HEK293 (cell line): ENCODE data around the gene SLC6A6.
A peak's percentile ranks its signal among the peaks of the same experiment; 100 is the strongest.

Experiments
- CTCF ChIA-PET: fragments of 350-600 bp; formaldehyde crosslinking; extraction: SDS; loops from one replicate; lab custom pipeline; 2021; ENCODE audit warnings: antibody characterized with exemption; lab: Yijun Ruan, JAX
- POLR2A ChIA-PET: fragments of 300-600 bp; formaldehyde crosslinking; extraction: SDS; loops from one replicate; lab custom pipeline; 2020; ENCODE audit warnings: antibody characterized with exemption, inconsistent platforms; lab: Yijun Ruan, JAX
- H3K27ac ChIP-seq: fragments of 200-500 bp; sonication (Bioruptor generic); 2 replicates; pipeline ENCODE4 v1.5.1; 2014; ENCODE audit warnings: low read depth, low read length, control low read depth, inconsistent platforms; ENCODE audit errors: extremely low read depth
- H3K36me3 ChIP-seq, 2 experiments: fragments of 200-500 bp in 1 of 2; sonication (Bioruptor generic) in 1 of 2; 1 replicate in 1 of 2; 2 replicates in 1 of 2; pipeline ENCODE4 v1.5.1; 2014 to 2017; ENCODE audit warnings: inconsistent platforms in 2 of 2, low read length in 2 of 2; ENCODE audit not compliant: control insufficient read depth in 2 of 2, insufficient read depth in 1 of 2
- H3K4me1 ChIP-seq: fragments of 200-500 bp; sonication (Bioruptor generic); 2 replicates; pipeline ENCODE4 v1.5.1; 2014; ENCODE audit warnings: mild to moderate bottlenecking, low read length, inconsistent platforms; ENCODE audit not compliant: control insufficient read depth, insufficient read depth
- H3K4me3 ChIP-seq: 2 replicates; pipeline ENCODE4 v1.5.1; 2011; ENCODE audit warnings: low read depth, mild to moderate bottlenecking, control low read depth, low read length, moderate library complexity
- H3K9me3 ChIP-seq: fragments of 200-500 bp; sonication (Bioruptor generic); 2 replicates; pipeline ENCODE4 v1.5.1; 2014; ENCODE audit warnings: low read depth, low read length, inconsistent platforms; ENCODE audit not compliant: control insufficient read depth, insufficient read depth
- GLIS2 ChIP-seq: fragments of 450-650 bp; formaldehyde crosslinking; IDR thresholded peaks from 2 replicates; pipeline ENCODE4 v1.5.1; 2016; ENCODE audit warnings: missing biosample characterization, missing genetic modification characterization
- HOXC10 ChIP-seq: sonication (generic); formaldehyde crosslinking; IDR thresholded peaks from 2 replicates; pipeline ENCODE4 v1.8.1; 2023; ENCODE audit warnings: mild to moderate bottlenecking, missing genetic modification reagents
- KLF1 ChIP-seq: fragments of 450-650 bp; formaldehyde crosslinking; IDR thresholded peaks from 2 replicates; pipeline ENCODE4 v1.5.1; 2016; ENCODE audit warnings: missing biosample characterization, missing genetic modification characterization
- SCRT2 ChIP-seq: fragments of 450-650 bp; formaldehyde crosslinking; IDR thresholded peaks from 2 replicates; pipeline ENCODE4 v1.5.1; 2016; ENCODE audit warnings: missing biosample characterization, missing genetic modification characterization
- SP7 ChIP-seq: fragments of 450-650 bp; formaldehyde crosslinking; IDR thresholded peaks from 2 replicates; pipeline ENCODE4 v1.5.1; 2016; ENCODE audit warnings: missing biosample characterization, missing genetic modification characterization
- ZBTB17 ChIP-seq: fragments of 450-650 bp; formaldehyde crosslinking; IDR thresholded peaks from 2 replicates; pipeline ENCODE4 v1.5.1; 2016; ENCODE audit warnings: missing biosample characterization, missing genetic modification characterization
- ZBTB7A ChIP-seq: fragments of 450-650 bp; formaldehyde crosslinking; IDR thresholded peaks from 2 replicates; pipeline ENCODE4 v1.5.1; 2016; ENCODE audit warnings: low read depth, missing biosample characterization, missing genetic modification characterization
- ZIC2 ChIP-seq: fragments of 450-650 bp; formaldehyde crosslinking; IDR thresholded peaks from 2 replicates; pipeline ENCODE4 v1.5.1; 2016; ENCODE audit warnings: missing biosample characterization, missing genetic modification characterization
- ZNF184 ChIP-seq: fragments of 450-650 bp; IDR thresholded peaks from 2 replicates; pipeline ENCODE4 v1.5.1; 2018; ENCODE audit warnings: missing biosample characterization, mild to moderate bottlenecking, missing genetic modification characterization
- ZNF223 ChIP-seq: fragments of 450-650 bp; formaldehyde crosslinking; IDR thresholded peaks from 2 replicates; pipeline ENCODE4 v1.5.1; 2016; ENCODE audit warnings: missing biosample characterization, missing genetic modification characterization
- ZNF23 ChIP-seq: fragments of 450-650 bp; formaldehyde crosslinking; IDR thresholded peaks from 2 replicates; pipeline ENCODE4 v1.5.1; 2016; ENCODE audit warnings: missing biosample characterization, missing genetic modification characterization, borderline replicate concordance
- ZNF274 ChIP-seq, 2 experiments: fragments of 200-500 bp in 1 of 2; fragments of 450-650 bp in 1 of 2; sonication (Bioruptor generic) in 1 of 2; formaldehyde crosslinking in 1 of 2; IDR thresholded peaks; 2 replicates each; pipeline versions ENCODE4 v1.5.1 to v1.6.1; 2014 to 2016; ENCODE audit warnings: borderline replicate concordance in 1 of 2, inconsistent platforms in 1 of 2, low read length in 1 of 2, missing biosample characterization in 1 of 2, missing genetic modification characterization in 1 of 2
- ZNF416 ChIP-seq: fragments of 450-650 bp; formaldehyde crosslinking; IDR thresholded peaks from 2 replicates; pipeline ENCODE4 v1.5.1; 2016; ENCODE audit warnings: missing biosample characterization, missing genetic modification characterization
- ZNF510 ChIP-seq: fragments of 450-650 bp; formaldehyde crosslinking; IDR thresholded peaks from 2 replicates; pipeline ENCODE4 v1.5.1; 2018; ENCODE audit warnings: mild to moderate bottlenecking, missing genetic modification characterization, missing biosample characterization; ENCODE audit not compliant: insufficient replicate concordance
- ZNF529 ChIP-seq: fragments of 450-650 bp; formaldehyde crosslinking; IDR thresholded peaks from 2 replicates; pipeline ENCODE4 v1.5.1; 2017; ENCODE audit warnings: missing genetic modification characterization, missing biosample characterization; ENCODE audit not compliant: insufficient replicate concordance
- ZNF544 ChIP-seq: fragments of 450-650 bp; formaldehyde crosslinking; IDR thresholded peaks from 2 replicates; pipeline ENCODE4 v1.5.0; 2017; ENCODE audit warnings: missing biosample characterization, missing genetic modification characterization
- ZNF654 ChIP-seq: fragments of 450-650 bp; formaldehyde crosslinking; IDR thresholded peaks from 2 replicates; pipeline ENCODE4 v1.5.1; 2016; ENCODE audit warnings: low read depth, missing biosample characterization, missing genetic modification characterization
- ZNF670 ChIP-seq: fragments of 450-650 bp; formaldehyde crosslinking; IDR thresholded peaks from 2 replicates; pipeline ENCODE4 v1.5.1; 2016; ENCODE audit warnings: missing biosample characterization, missing genetic modification characterization, low read depth
- TF ChIP-seq, protein P1 (sequence below): fragments of 450-650 bp; formaldehyde crosslinking; IDR thresholded peaks from 2 replicates; pipeline ENCODE4 v1.5.1; 2016; ENCODE audit warnings: missing biosample characterization, missing genetic modification characterization
- TF ChIP-seq, protein P2 (sequence below): fragments of 450-650 bp; formaldehyde crosslinking; IDR thresholded peaks from 2 replicates; pipeline ENCODE4 v1.5.1; 2016; ENCODE audit warnings: missing biosample characterization, missing genetic modification characterization, low read depth
- TF ChIP-seq, protein P3 (sequence below): fragments of 450-650 bp; formaldehyde crosslinking; IDR thresholded peaks from 2 replicates; pipeline ENCODE4 v1.5.1; 2016; ENCODE audit warnings: missing biosample characterization, missing genetic modification characterization

SLC6A6 gene

DNA sequence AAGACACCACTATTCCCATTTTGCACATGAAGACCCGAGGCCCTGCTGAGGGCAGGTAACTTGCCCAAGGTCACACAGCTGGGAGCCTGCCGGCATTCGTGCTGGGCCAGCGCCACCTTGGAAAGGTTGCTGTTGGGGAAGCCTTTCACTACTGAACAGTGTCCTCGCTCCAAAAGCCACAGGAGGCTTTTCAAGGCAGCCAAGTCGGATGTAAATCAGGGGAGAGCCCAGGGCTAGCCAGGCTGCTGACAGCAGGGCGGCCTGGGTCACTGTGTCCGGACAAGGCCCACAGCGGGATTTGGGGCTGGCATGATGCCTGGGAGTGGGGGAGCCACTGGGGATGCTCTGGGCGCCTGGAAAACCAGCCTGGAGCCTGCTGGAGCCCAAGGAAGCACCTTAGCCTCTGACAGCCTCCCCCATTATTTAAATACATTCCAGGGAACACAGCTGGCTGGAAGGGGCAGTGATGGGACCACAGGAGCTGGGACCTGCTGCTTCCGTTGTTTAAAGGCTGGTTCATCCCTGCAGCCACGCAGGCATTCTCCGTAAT is 10.5 kb downstream of the SLC6A6 start:
- CTCF ChIA-PET = interaction anchor here (0.6 to 0.9 kb wide), 2 partner anchors 48 to 365 kb away, joined by 3 to 5 read pairs; no protein-coding TSS in a partner anchor
- peaks cover 8% of the 10 kb centered on the region for H3K4me1 ChIP-seq
- H3K27ac ChIP-seq = no peak overlapping the region
- no peaks in the 10 kb centered on the region for H3K9me3 ChIP-seq
- POLR2A ChIA-PET = no interaction called here
- TF ChIP-seq ZNF223 (tag by site-specific recombination) (peak; percentile 42; the same call in 1 of the 2 replicates), ZIC2 (tag by site-specific recombination) (peak; percentile 81), SP7 (tag by site-specific recombination) (no peak)
- TF ChIP-seq, protein P1, sequence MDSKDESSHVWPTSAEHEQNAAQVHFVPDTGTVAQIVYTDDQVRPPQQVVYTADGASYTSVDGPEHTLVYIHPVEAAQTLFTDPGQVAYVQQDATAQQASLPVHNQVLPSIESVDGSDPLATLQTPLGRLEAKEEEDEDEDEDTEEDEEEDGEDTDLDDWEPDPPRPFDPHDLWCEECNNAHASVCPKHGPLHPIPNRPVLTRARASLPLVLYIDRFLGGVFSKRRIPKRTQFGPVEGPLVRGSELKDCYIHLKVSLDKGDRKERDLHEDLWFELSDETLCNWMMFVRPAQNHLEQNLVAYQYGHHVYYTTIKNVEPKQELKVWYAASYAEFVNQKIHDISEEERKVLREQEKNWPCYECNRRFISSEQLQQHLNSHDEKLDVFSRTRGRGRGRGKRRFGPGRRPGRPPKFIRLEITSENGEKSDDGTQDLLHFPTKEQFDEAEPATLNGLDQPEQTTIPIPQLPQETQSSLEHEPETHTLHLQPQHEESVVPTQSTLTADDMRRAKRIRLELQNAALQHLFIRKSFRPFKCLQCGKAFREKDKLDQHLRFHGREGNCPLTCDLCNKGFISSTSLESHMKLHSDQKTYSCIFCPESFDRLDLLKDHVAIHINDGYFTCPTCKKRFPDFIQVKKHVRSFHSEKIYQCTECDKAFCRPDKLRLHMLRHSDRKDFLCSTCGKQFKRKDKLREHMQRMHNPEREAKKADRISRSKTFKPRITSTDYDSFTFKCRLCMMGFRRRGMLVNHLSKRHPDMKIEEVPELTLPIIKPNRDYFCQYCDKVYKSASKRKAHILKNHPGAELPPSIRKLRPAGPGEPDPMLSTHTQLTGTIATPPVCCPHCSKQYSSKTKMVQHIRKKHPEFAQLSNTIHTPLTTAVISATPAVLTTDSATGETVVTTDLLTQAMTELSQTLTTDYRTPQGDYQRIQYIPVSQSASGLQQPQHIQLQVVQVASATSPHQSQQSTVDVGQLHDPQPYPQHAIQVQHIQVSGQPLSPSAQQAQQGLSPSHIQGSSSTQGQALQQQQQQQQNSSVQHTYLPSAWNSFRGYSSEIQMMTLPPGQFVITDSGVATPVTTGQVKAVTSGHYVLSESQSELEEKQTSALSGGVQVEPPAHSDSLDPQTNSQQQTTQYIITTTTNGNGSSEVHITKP (tag by site-specific recombination) = no peak
- no peak overlapping the region for H3K4me3 ChIP-seq
- peaks cover 0 to 10% of the 10 kb centered on the region in 2 experiments; a peak in 2 of 3 replicates for H3K36me3 ChIP-seq

DNA sequence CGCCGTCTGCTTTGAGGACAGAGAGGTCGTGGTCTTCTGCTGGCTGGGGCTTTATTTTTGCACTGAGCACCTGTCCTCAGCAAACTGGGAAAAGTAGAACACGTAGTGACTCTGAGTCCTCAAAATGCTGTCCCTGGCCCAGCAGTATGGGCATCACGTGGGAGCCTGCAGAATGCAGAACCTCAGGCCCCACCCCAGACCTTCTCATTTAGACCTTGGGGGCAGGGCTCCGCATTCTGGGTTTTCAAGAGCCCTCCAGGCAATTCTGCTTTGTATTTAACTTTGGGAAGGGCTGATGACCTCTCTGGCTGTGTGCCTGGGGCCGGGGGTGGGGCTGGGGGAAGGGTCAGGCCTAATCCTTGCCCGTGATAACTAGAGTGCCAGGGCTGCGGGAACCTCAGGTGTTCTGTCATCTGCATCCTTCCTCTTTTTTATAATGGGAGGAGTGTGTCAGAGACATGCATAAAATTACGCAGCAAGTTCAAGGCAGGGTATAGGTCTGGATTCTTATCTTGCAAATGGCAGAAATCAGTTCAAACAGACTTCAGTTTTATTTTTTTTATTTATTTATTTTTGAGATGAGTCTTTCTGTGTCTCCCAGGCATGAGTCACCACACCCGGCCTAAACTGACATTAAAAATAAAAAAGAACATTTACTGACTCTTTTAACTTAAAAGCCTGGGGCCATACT is 11.1 kb downstream of the SLC6A6 start:
- H3K9me3 ChIP-seq = no peaks in the 10 kb centered on the region
- peaks cover 0 to 10% of the 10 kb centered on the region in 2 experiments; a peak in 2 of 3 replicates for H3K36me3 ChIP-seq
- H3K4me1 ChIP-seq = peaks cover 8% of the 10 kb centered on the region
- CTCF ChIA-PET = interaction anchor here (1.0 kb wide), 1 partner anchor 10 kb away, joined by 4 read pairs; no protein-coding TSS in a partner anchor
- TF ChIP-seq KLF1 (tag by site-specific recombination) = no peak
- TF ChIP-seq ZBTB7A (tag by site-specific recombination) = no peak
- TF ChIP-seq ZNF184 (tag by site-specific recombination) = 0 out of 2 replicates have a peak, but pooled peaks have one; percentile 32
- POLR2A ChIA-PET = no interaction called here
- H3K27ac ChIP-seq = no peak overlapping the region
- no peak overlapping the region for H3K4me3 ChIP-seq

DNA sequence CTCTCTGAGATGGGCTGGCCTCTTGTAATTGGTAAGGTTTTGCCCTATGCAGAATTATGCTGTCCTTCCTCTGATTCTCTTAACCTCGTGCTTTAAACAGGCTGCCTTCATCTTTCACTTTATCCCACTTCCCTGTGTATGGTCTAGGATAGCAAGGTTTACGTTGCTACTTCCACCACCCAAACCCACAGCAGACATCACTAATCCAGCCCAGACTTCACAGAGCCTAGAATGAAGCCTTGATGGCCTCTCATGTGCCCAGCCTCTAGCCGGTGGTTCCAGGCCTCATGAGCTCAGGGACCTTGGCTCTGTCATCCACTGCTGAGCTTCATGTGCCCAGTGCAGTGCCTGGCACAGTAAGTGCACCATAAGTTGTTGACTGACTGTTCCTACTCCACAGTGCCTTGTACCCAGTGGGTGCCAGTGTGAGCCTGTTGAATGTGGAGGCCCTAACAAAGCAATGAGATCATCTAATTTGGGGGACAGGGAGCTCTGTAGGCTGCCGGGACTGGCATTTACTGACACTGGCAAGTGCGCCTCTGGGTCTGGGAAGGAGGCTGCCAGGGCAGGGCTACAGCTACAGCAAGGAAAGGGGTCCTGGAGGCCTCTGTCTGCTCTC is 12.5 kb downstream of the SLC6A6 start:
- no peaks in the 10 kb centered on the region for H3K9me3 ChIP-seq
- peaks cover 8% of the 10 kb centered on the region for H3K4me1 ChIP-seq
- no peak overlapping the region for H3K4me3 ChIP-seq
- H3K27ac ChIP-seq = no peak overlapping the region
- peaks cover 0 to 10% of the 10 kb centered on the region in 2 experiments; a peak in 2 of 3 replicates for H3K36me3 ChIP-seq
- POLR2A ChIA-PET = interaction anchor here (0.7 to 1.8 kb wide), 2 partner anchors 13 to 38 kb away, joined by 4 to 7 read pairs; partner anchors contain the start of gene SLC6A6
- CTCF ChIA-PET = interaction anchor here (0.8 to 1.4 kb wide), 3 partner anchors 9 to 17 kb away, joined by 3 to 6 read pairs (median 4); no protein-coding TSS in a partner anchor
- no peak for TF ChIP-seq ZNF416 (tag by site-specific recombination)
- TF ChIP-seq ZNF654 (tag by site-specific recombination) = no peak
- no peak for TF ChIP-seq ZNF510 (tag by site-specific recombination)
- TF ChIP-seq ZNF274 (IDR thresholded peaks at IDR 0.05; ENCODE audit: low read length) = no peak
- TF ChIP-seq ZNF274 (tag by site-specific recombination; IDR thresholded peaks at IDR 0.05; ENCODE audit: borderline replicate concordance) = no peak
- TF ChIP-seq ZBTB17 (tag by site-specific recombination) = peak; percentile 79
- TF ChIP-seq SCRT2 (tag by site-specific recombination) = peak; percentile 60; the same call in 1 of the 2 replicates
- TF ChIP-seq, protein P2, sequence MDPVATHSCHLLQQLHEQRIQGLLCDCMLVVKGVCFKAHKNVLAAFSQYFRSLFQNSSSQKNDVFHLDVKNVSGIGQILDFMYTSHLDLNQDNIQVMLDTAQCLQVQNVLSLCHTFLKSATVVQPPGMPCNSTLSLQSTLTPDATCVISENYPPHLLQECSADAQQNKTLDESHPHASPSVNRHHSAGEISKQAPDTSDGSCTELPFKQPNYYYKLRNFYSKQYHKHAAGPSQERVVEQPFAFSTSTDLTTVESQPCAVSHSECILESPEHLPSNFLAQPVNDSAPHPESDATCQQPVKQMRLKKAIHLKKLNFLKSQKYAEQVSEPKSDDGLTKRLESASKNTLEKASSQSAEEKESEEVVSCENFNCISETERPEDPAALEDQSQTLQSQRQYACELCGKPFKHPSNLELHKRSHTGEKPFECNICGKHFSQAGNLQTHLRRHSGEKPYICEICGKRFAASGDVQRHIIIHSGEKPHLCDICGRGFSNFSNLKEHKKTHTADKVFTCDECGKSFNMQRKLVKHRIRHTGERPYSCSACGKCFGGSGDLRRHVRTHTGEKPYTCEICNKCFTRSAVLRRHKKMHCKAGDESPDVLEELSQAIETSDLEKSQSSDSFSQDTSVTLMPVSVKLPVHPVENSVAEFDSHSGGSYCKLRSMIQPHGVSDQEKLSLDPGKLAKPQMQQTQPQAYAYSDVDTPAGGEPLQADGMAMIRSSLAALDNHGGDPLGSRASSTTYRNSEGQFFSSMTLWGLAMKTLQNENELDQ (tag by site-specific recombination) = no peak
- no peak for TF ChIP-seq GLIS2 (tag by site-specific recombination)
- TF ChIP-seq HOXC10 (CRISPR knock-in tag) = no peak
- TF ChIP-seq ZNF23 (tag by site-specific recombination) = peak; percentile 96
- TF ChIP-seq ZNF544 (tag by site-specific recombination) = no peak
- TF ChIP-seq, protein P3, sequence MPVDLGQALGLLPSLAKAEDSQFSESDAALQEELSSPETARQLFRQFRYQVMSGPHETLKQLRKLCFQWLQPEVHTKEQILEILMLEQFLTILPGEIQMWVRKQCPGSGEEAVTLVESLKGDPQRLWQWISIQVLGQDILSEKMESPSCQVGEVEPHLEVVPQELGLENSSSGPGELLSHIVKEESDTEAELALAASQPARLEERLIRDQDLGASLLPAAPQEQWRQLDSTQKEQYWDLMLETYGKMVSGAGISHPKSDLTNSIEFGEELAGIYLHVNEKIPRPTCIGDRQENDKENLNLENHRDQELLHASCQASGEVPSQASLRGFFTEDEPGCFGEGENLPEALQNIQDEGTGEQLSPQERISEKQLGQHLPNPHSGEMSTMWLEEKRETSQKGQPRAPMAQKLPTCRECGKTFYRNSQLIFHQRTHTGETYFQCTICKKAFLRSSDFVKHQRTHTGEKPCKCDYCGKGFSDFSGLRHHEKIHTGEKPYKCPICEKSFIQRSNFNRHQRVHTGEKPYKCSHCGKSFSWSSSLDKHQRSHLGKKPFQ = no peak
- TF ChIP-seq ZNF670 = no peak
- TF ChIP-seq ZNF529 = no peak
